NCI-H2227 treated with DMSO at 0.1 percent for 48 hours (cell line): Measurements from ENCODE around the gene DACT2.

Experiments
- DNase-seq: peaks from one replicate; lab custom pipeline; 2025; lab: John Stamatoyannopoulos, UW

Gene DACT2

DNA sequence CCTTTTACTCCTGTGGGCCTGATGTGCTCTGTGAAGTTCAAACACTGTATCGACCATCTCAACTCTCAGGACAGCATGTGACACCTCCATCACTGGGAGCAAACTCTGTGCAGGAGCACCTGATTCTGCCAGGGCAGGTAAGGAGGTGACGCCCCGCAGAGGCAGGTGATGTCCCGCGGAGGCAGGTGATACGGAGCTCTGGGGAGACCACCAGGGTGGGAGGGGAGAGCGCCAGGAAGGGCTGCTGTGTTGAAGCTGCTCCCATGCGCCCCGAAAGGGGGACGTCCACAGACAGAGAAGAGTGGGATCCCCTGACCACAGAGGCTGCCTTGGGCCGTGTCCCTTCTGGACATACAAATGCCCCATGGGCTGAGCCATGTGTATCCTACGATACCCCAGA lies 58.3 kb downstream of the DACT2 start:
- DNase-seq, result no peak

DNA sequence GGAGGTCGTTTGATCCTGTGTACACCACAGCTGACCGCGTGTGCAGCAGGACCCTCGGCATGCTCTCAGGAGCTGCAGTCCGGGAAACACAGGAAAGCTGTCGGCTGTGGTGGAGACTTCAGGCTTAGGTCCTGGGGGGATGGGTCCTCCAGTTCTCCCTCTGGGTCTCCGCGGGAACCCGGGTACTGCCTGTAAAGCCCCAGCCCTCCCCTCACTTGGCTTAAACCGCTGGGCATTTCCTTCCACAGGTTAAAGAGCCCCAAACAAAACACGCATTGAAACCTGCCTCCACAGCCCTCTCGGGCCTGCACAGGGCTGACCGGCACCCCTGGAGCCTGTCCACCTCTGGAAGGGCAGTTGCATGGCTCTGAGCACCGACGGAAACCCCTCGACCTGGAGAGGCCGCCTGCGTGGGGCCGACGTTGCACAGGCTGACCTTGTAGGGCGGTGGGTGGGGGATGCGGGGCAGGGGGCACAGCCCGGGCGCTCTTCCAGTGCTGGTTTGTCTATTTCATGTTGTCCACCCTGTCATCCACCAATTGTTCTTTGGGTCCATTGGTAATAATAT lies 59.1 kb downstream of the DACT2 start:
- DNase-seq, result no peak

DNA sequence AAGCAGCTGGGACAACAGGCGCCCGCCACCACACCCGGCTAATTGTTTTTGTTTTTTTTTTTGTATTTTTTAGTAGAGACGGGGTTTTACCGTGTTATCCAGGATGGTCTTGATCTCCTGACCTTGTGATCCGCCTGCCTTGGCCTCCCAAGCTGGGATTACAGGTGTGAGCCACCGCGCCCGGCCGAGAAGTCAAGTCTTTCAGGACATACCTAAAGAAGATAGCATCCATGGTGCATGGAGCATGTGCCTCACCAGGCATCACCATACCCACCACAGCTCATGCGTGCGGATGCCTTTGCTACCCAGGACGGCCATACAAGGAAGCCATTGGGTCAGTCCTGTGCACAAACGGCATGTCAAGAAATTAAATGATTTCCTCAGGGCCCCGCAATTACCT lies 60.8 kb downstream of the DACT2 start:
- DNase-seq, result no peak

DNA sequence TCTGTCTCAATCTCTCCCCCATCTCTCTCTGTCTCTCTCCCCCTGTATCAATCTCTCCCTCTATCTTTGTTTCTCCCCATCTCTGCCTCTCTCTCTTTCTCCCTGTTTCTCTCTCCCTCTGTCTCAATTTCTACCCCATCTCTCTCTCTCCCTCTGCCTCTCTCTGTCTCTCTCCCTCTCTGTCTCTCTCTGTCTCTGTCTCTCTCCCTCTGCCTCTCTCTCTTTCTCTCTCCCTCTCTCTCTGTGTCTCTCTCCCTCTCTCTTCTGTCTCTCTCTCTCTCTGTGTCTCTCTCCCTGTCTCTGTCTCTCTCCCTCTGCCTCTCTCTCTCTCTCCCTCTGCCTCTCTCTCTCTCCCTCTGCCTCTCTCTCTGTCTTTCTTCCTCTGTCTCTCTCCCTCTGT lies 62.6 kb downstream of the DACT2 start:
- no peak for DNase-seq
